ENCODE results near the gene EDC3.

DNA sequence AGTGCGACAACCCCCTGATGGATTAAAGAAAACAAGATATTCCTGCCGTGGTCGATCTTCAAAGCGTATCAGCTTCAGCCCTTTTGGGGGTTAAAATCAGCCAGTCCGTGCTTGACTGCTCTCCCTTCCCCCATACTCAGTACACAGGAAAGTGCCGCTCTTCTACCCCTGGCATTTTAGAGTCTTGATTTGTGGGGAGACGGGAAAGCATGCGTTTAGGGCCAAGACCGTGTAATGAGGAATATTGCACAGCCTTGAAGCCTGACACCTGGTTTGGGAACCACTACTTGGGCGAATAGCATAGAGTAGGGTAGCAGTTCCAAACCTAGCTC is 540 bp upstream of the EDC3 start:
- TF ChIP-seq, protein P1, sequence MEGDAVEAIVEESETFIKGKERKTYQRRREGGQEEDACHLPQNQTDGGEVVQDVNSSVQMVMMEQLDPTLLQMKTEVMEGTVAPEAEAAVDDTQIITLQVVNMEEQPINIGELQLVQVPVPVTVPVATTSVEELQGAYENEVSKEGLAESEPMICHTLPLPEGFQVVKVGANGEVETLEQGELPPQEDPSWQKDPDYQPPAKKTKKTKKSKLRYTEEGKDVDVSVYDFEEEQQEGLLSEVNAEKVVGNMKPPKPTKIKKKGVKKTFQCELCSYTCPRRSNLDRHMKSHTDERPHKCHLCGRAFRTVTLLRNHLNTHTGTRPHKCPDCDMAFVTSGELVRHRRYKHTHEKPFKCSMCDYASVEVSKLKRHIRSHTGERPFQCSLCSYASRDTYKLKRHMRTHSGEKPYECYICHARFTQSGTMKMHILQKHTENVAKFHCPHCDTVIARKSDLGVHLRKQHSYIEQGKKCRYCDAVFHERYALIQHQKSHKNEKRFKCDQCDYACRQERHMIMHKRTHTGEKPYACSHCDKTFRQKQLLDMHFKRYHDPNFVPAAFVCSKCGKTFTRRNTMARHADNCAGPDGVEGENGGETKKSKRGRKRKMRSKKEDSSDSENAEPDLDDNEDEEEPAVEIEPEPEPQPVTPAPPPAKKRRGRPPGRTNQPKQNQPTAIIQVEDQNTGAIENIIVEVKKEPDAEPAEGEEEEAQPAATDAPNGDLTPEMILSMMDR (IDR thresholded peaks at IDR 0.05), result no peak
- no peak for TF ChIP-seq POLR2A (IDR thresholded peaks at IDR 0.05)
